ENCODE results near the gene FXR2. TPM values are rescaled to one million over a fixed set of nuclear protein-coding genes. Genes with fewer than 3 reads are reported as not detected.

FXR2 gene
- total and polyA plus RNA-seq, 10 of the 15 experiments (the other 5 are each of a cell fraction or from before 2014, with no cell fraction given): 1.6 to 33.3 (median 22.0) TPM

GRCh38 chr17:7575481-7575883, 39.2 kb downstream of the FXR2 start:
- BruUV-seq (replicated peaks): no TSS peak
- H3K4me1 ChIP-seq (ENCODE audit: control insufficient read depth, insufficient read depth, low read length): peaks cover 43% of the 10 kb centered on the region
- H4K20me1 ChIP-seq (ENCODE audit: control insufficient read depth, insufficient read depth): peaks cover 25% of the 10 kb centered on the region
- in situ Hi-C loops (cut with MboI): no loop called here
- FAIRE-seq (no peak), DNase-seq (ENCODE audit: low read depth, low spot score) (no peak), ATAC-seq (no peak)
- H3K27me3 ChIP-seq (replicated peaks in 1 of 2; ENCODE audit: control insufficient read depth in 2 of 2, insufficient read depth in 2 of 2, low read length in 1 of 2): no peaks in the 10 kb centered on the region
- H3K9me3 ChIP-seq (replicated peaks; ENCODE audit: control insufficient read depth, insufficient read depth, low read length): no peaks in the 10 kb centered on the region
- H3K36me3 ChIP-seq (ENCODE audit: control insufficient read depth in 2 of 2, insufficient read depth in 2 of 2, low read length in 1 of 2): peaks cover 36 to 56% of the 10 kb centered on the region in 2 experiments
- ChIA-PET CTCF (interaction anchor here (0.8 to 3.0 kb wide), 3 partner anchors 8 to 15 kb away, joined by 3 to 14 read pairs (median 5); partner anchors contain the start of genes MPDU1 and SENP3), SMC1A (ENCODE audit: uncharacterized antibody, unreplicated experiment) (interaction anchor here (0.8 to 2.2 kb wide), 4 partner anchors 8 to 112 kb away, joined by 3 to 6 read pairs (median 4); partner anchors contain the start of genes MPDU1, TP53 and WRAP53), POLR2A (interaction anchor here (0.5 to 5.1 kb wide), 4 partner anchors 9 to 143 kb away, joined by 4 to 39 read pairs (median 6); partner anchors contain the start of genes MPDU1 and TP53), RAD21 (ENCODE audit: unreplicated experiment) (interaction anchor here (1.0 to 2.7 kb wide), 4 partner anchors 14 to 115 kb away, joined by 3 to 8 read pairs (median 4); partner anchors contain the start of genes SENP3 and TP53)
- H3K27ac ChIP-seq (ENCODE audit: control insufficient read depth, insufficient read depth): no peak overlapping the region
- intact Hi-C loops (cut with micrococcal nuclease; ENCODE audit: unreplicated experiment): no loop called here
- peak overlapping the region; percentile 99; the same call in 1 of the 2 replicates for H3K9ac ChIP-seq (ENCODE audit: control insufficient read depth, insufficient read depth, low read length)
- peak overlapping the region; percentile 93 for H3K4me3 ChIP-seq
- TF ChIP-seq POLR2AphosphoS5 (IDR thresholded peaks at IDR 0.05; ENCODE audit: low read length) (peak; percentile 66), POLR2A (IDR thresholded peaks at IDR 0.05; ENCODE audit: low read depth, low read length) (0 out of 2 replicates have a peak, but pooled peaks have one; percentile 27), RELB (IDR thresholded peaks at IDR 0.05; ENCODE audit: low read depth) (no peak), SMAD5 (IDR thresholded peaks at IDR 0.05; ENCODE audit: low read depth) (0 out of 2 replicates have a peak, but pooled peaks have one; percentile 27), CHD2 (IDR thresholded peaks at IDR 0.05; ENCODE audit: borderline replicate concordance, low read depth, low read length) (no peak), CREB1 (IDR thresholded peaks at IDR 0.05; ENCODE audit: low read depth) (no peak), MYC (IDR thresholded peaks at IDR 0.05; ENCODE audit: insufficient read depth, insufficient read length, insufficient replicate concordance, low read length, severe bottlenecking) (no peak), TCF3 (IDR thresholded peaks at IDR 0.05; ENCODE audit: borderline replicate concordance, insufficient read depth, low read depth, low read length) (no peak), FOXK2 (IDR thresholded peaks at IDR 0.05) (no peak)
- TF ChIP-seq, protein P1, sequence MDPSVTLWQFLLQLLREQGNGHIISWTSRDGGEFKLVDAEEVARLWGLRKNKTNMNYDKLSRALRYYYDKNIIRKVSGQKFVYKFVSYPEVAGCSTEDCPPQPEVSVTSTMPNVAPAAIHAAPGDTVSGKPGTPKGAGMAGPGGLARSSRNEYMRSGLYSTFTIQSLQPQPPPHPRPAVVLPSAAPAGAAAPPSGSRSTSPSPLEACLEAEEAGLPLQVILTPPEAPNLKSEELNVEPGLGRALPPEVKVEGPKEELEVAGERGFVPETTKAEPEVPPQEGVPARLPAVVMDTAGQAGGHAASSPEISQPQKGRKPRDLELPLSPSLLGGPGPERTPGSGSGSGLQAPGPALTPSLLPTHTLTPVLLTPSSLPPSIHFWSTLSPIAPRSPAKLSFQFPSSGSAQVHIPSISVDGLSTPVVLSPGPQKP (IDR thresholded peaks at IDR 0.05; ENCODE audit: low read depth, low read length): no peak
- TF ChIP-seq, protein P2, sequence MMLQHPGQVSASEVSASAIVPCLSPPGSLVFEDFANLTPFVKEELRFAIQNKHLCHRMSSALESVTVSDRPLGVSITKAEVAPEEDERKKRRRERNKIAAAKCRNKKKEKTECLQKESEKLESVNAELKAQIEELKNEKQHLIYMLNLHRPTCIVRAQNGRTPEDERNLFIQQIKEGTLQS (IDR thresholded peaks at IDR 0.05; ENCODE audit: borderline replicate concordance, extremely low read depth, low read depth, low read length): no peak
- 0% methylated on average over 1 of the region's 1 CpG for WGBS (ENCODE audit: insufficient coverage, insufficient replicate concordance, low lambda C conversion rate, missing lambda C conversion rate)
- H3K79me2 ChIP-seq (ENCODE audit: control insufficient read depth, insufficient read depth, low read length): peaks cover 61% of the 10 kb centered on the region
- peak overlapping the region; percentile 84 for H3K4me2 ChIP-seq (ENCODE audit: control insufficient read depth, insufficient read depth)
- no peak overlapping the region for H2AFZ ChIP-seq (ENCODE audit: control insufficient read depth, low read depth, low read length)
